GM12878 (cell line): ENCODE results near the gene TBC1D1. TPM values are rescaled to one million over a fixed set of nuclear protein-coding genes. Genes with fewer than 3 reads are reported as not detected.

Experiments
- ATAC-seq: fragments of 200-7000 bp; cut with Tn5 transposase; 3 replicates; pipeline ENCODE4 v1.9.1; 2020; ENCODE audit warnings: mild to moderate bottlenecking, moderate library complexity
- BruUV-seq: library from RNA; stranded (reverse); fragments of 400-500 nt; replicated peaks from 2 replicates; lab custom pipeline; 2021; lab: Mats Ljungman, UMichigan
- CTCF ChIA-PET: fragments of 300-600 bp; sonication (Branson Sonifier 250); formaldehyde crosslinking; extraction: SDS; loops from one replicate; lab custom pipeline; 2021; ENCODE audit warnings: inconsistent platforms; lab: Yijun Ruan, JAX
- POLR2A ChIA-PET: fragments of 350-600 bp; formaldehyde crosslinking; extraction: SDS; loops from one replicate; lab custom pipeline; 2021; ENCODE audit warnings: inconsistent platforms; lab: Charles Lee
- RAD21 ChIA-PET: fragments of 300-600 bp; sonication (Branson Sonifier 250); formaldehyde crosslinking; loops from one replicate; lab custom pipeline; 2023; ENCODE audit warnings: antibody characterized with exemption; ENCODE audit not compliant: unreplicated experiment; lab: Charles Lee
- SMC1A ChIA-PET: fragments of 300-600 bp; sonication (Branson Sonifier 250); formaldehyde crosslinking; loops from one replicate; lab custom pipeline; 2023; ENCODE audit not compliant: unreplicated experiment, uncharacterized antibody; lab: Charles Lee
- DNase-seq: peaks from one replicate; pipeline ENCODE4 v3.0.0-alpha.2; 2011; ENCODE audit warnings: low read depth, low spot score
- FAIRE-seq: peaks from 3 replicates; lab custom pipeline; 2011; peaks lifted over from hg19 to GRCh38; lab: Jason Lieb, UNC
- H2AFZ ChIP-seq: 2 replicates; pipeline ENCODE4 v1.6.0; 2011; ENCODE audit warnings: low read depth, low read length, control low read depth; ENCODE audit not compliant: control insufficient read depth
- H3K27ac ChIP-seq: 2 replicates; pipeline ENCODE4 v1.5.1; 2011; ENCODE audit warnings: control low read depth; ENCODE audit not compliant: control insufficient read depth, insufficient read depth
- H3K27me3 ChIP-seq, 2 experiments: replicated peaks in 1 of 2; 2 replicates each; pipeline versions ENCODE4 v1.6.0 to v1.6.1; 2011; ENCODE audit warnings: low read length in 1 of 2; ENCODE audit not compliant: control insufficient read depth in 2 of 2, insufficient read depth in 2 of 2
- H3K36me3 ChIP-seq, 2 experiments: 2 replicates each; pipeline ENCODE4 v1.5.1; 2011; ENCODE audit warnings: low read length in 1 of 2; ENCODE audit not compliant: control insufficient read depth in 2 of 2, insufficient read depth in 2 of 2
- H3K4me1 ChIP-seq: 2 replicates; pipeline ENCODE4 v1.6.1; 2011; ENCODE audit warnings: mild to moderate bottlenecking, low read length, moderate library complexity, mixed read lengths; ENCODE audit not compliant: control insufficient read depth, insufficient read depth
- H3K4me2 ChIP-seq: 2 replicates; pipeline ENCODE4 v1.6.0; 2011; ENCODE audit warnings: control low read depth; ENCODE audit not compliant: control insufficient read depth, insufficient read depth
- H3K4me3 ChIP-seq: fragments of 200-600 bp; sonication (generic); 2 replicates; pipeline ENCODE4 v1.5.1; 2016
- H3K79me2 ChIP-seq: 2 replicates; pipeline ENCODE4 v1.6.0; 2011; ENCODE audit warnings: low read length; ENCODE audit not compliant: control insufficient read depth, insufficient read depth
- H3K9ac ChIP-seq: 2 replicates; pipeline ENCODE4 v1.8.0; 2011; ENCODE audit warnings: low read length, control low read depth, mixed read lengths; ENCODE audit not compliant: control insufficient read depth, insufficient read depth
- H3K9me3 ChIP-seq: replicated peaks from 3 replicates; pipeline ENCODE4 v1.5.1; 2011; ENCODE audit warnings: mild to moderate bottlenecking, low read length; ENCODE audit not compliant: control insufficient read depth, insufficient read depth
- H4K20me1 ChIP-seq: 2 replicates; pipeline ENCODE4 v1.6.0; 2011; ENCODE audit not compliant: control insufficient read depth, insufficient read depth
- KLF5 ChIP-seq: fragments of 450-650 bp; IDR thresholded peaks from 2 replicates; pipeline ENCODE4 v1.6.1; 2014; ENCODE audit warnings: mild to moderate bottlenecking; ENCODE audit not compliant: partially characterized antibody
- MEF2B ChIP-seq: fragments of 450-650 bp; IDR thresholded peaks from 2 replicates; pipeline ENCODE4 v1.6.1; 2018; ENCODE audit warnings: mild to moderate bottlenecking, moderate library complexity; ENCODE audit not compliant: partially characterized antibody, poor library complexity, severe bottlenecking
- NR2C2 ChIP-seq: IDR thresholded peaks from 2 replicates; pipeline ENCODE4 v1.6.1; 2011; ENCODE audit warnings: borderline replicate concordance, low read depth; ENCODE audit not compliant: control insufficient read depth, insufficient read length
- PML ChIP-seq: IDR thresholded peaks from 2 replicates; pipeline ENCODE4 v1.6.1; 2012; ENCODE audit warnings: low read length, inconsistent platforms
- RAD21 ChIP-seq: IDR thresholded peaks from 2 replicates; pipeline ENCODE4 v1.6.1; 2011; ENCODE audit warnings: mild to moderate bottlenecking, low read depth, low read length, moderate library complexity; ENCODE audit not compliant: insufficient read depth
- RBBP5 ChIP-seq: fragments of 200-600 bp; sonication (generic); conservative IDR thresholded peaks from 2 replicates; pipeline ENCODE4 v1.6.1; 2016
- SIN3A ChIP-seq: IDR thresholded peaks from 2 replicates; pipeline ENCODE4 v1.6.1; 2012; ENCODE audit warnings: low read depth, low read length, improper control_type of control experiment
- TCF3 ChIP-seq: IDR thresholded peaks from 2 replicates; pipeline ENCODE4 v1.6.1; 2012; ENCODE audit warnings: low read depth, mild to moderate bottlenecking, low read length, borderline replicate concordance; ENCODE audit not compliant: insufficient read depth
- WGBS: methylation state at CpG from one replicate; pipeline ENCODE4 v1.1.6; 2016; ENCODE audit warnings: low lambda C conversion rate; ENCODE audit not compliant: insufficient replicate concordance, insufficient coverage; ENCODE audit errors: missing lambda C conversion rate; 5-methylcytosine and 5-hydroxymethylcytosine counted together
- in situ Hi-C: fragments of 300-500 bp; cut with MboI; formaldehyde crosslinking; loops from 9 replicates; pipeline ENCODE4 v1.14.3; 2018; ENCODE audit warnings: mixed read lengths
- intact Hi-C: fragments of 100-400 bp; cut with micrococcal nuclease; formaldehyde crosslinking; loops from one replicate; pipeline ENCODE4 v1.14.2; 2022; ENCODE audit not compliant: unreplicated experiment
- polyA plus RNA-seq, 11 experiments: library from polyadenylated mRNA; depleted of rRNA in 4 of 11; unstranded in 6 of 11; stranded (reverse) in 5 of 11; fragments of >200 nt; fragmentation: Nextera tagmentation in 4 of 11; fragmentation: Illumina TruSeq in 1 of 11; extraction: Ambion mirVana in 4 of 11; extraction: Trizol in 1 of 11; gene quantifications; 1 replicate in 1 of 11; 2 replicates in 10 of 11; pipeline versions ENCODE4 v1.2.1 to v1.2.3, GENCODE V29; 2011 to 2016; ENCODE audit warnings: inconsistent platforms in 2 of 11, missing spikeins in 2 of 11, low read depth in 1 of 11
- total RNA-seq, 4 experiments: library from RNA; depleted of rRNA in 3 of 4; stranded (reverse); fragments of >200 nt in 3 of 4; fragmentation: Illumina TruSeq in 1 of 4; extraction: Trizol in 1 of 4; gene quantifications; 2 replicates each; pipeline versions ENCODE4 v1.2.1 to v1.2.3, GENCODE V29; 2013 to 2021
- TF ChIP-seq, protein P1 (sequence below), 3 experiments: IDR thresholded peaks in 2 of 3; conservative IDR thresholded peaks in 1 of 3; 2 replicates each; pipeline ENCODE4 v1.5.1; 2011; ENCODE audit warnings: low read depth in 3 of 3, low read length in 3 of 3, mild to moderate bottlenecking in 3 of 3, control low read depth in 2 of 3, moderate library complexity in 2 of 3, inconsistent platforms in 1 of 3, mixed read lengths in 1 of 3; ENCODE audit not compliant: control insufficient read depth in 2 of 3, insufficient read depth in 1 of 3; ENCODE audit errors: extremely low read depth in 1 of 3
- TF ChIP-seq, protein P2 (sequence below): fragments of 450-650 bp; IDR thresholded peaks from 2 replicates; pipeline ENCODE4 v1.6.1; 2017; ENCODE audit warnings: low read depth, mild to moderate bottlenecking, moderate library complexity
- TF ChIP-seq, protein P3 (sequence below): fragments of 450-650 bp; IDR thresholded peaks from 2 replicates; pipeline ENCODE4 v1.6.1; 2016; ENCODE audit warnings: mild to moderate bottlenecking, moderate library complexity, borderline replicate concordance
- TF ChIP-seq, protein P4 (sequence below): fragments of 450-650 bp; conservative IDR thresholded peaks from 2 replicates; pipeline ENCODE4 v1.6.1; 2017; ENCODE audit warnings: mild to moderate bottlenecking, moderate library complexity

The TBC1D1 gene
- total and polyA plus RNA-seq, 10 of the 15 experiments (the other 5 are each of a cell fraction or from before 2014, with no cell fraction given): 5.3 to 102 (median 57.8) TPM

DNA sequence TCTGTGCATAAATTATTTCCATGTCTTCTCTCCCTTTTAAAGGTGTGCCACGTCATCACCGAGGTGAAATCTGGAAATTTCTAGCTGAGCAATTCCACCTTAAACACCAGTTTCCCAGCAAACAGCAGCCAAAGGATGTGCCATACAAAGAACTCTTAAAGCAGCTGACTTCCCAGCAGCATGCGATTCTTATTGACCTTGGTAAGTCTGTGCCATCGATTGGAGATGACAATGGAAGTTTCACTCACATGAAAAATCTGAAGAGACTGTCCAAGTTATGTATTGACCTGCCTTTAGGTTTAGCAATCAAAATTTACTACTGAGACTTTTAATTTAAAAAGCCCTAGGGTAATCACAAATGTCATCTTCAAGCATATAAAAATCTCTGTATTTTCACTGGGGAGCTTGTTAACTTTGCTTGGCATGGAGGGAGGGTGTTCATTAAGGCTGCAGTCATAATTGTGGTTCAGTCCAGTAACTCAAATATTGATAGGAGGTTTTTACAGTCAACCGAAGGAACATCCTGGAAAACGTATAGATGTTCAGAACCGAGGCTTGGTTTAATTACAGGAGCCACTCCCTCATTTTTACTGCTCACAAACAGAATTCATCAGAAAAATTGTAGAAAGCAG lies 212.2 kb downstream of the TBC1D1 start:
- CTCF ChIA-PET: interaction anchor here (0.9 to 1.0 kb wide), 3 partner anchors 9 to 627 kb away, joined by 3 read pairs; no protein-coding TSS in a partner anchor
- no peak for DNase-seq
- Histone ChIP-seq H3K27me3 (no peaks in the 10 kb centered on the region), H2AFZ (no peak overlapping the region), H3K4me2 (no peak overlapping the region), H3K9me3 (no peaks in the 10 kb centered on the region), H3K36me3 (peaks cover 11 to 22% of the 10 kb centered on the region in 2 experiments), H3K4me1 (peaks cover 15% of the 10 kb centered on the region), H3K79me2 (no peaks in the 10 kb centered on the region), H3K9ac (no peak overlapping the region), H3K4me3 (no peak overlapping the region), H4K20me1 (no peaks in the 10 kb centered on the region), H3K27ac (no peak overlapping the region)
- in situ Hi-C loops (no loop called here), intact Hi-C loops (no loop called here)
- no peak for ATAC-seq
- no TSS peak for BruUV-seq
- 97% methylated on average over 7 of the region's 7 CpGs for WGBS
- SMC1A ChIA-PET: no interaction called here
- RAD21 ChIA-PET: no interaction called here
- POLR2A ChIA-PET: no interaction called here
- FAIRE-seq: no peak
- TF ChIP-seq, protein P1, sequence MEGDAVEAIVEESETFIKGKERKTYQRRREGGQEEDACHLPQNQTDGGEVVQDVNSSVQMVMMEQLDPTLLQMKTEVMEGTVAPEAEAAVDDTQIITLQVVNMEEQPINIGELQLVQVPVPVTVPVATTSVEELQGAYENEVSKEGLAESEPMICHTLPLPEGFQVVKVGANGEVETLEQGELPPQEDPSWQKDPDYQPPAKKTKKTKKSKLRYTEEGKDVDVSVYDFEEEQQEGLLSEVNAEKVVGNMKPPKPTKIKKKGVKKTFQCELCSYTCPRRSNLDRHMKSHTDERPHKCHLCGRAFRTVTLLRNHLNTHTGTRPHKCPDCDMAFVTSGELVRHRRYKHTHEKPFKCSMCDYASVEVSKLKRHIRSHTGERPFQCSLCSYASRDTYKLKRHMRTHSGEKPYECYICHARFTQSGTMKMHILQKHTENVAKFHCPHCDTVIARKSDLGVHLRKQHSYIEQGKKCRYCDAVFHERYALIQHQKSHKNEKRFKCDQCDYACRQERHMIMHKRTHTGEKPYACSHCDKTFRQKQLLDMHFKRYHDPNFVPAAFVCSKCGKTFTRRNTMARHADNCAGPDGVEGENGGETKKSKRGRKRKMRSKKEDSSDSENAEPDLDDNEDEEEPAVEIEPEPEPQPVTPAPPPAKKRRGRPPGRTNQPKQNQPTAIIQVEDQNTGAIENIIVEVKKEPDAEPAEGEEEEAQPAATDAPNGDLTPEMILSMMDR (IDR thresholded peaks at IDR 0.05 in 2 of 3, conservative IDR thresholded peaks at IDR 0.05 in 1 of 3; ENCODE audit: control insufficient read depth in 2 of 3, extremely low read depth in 1 of 3, insufficient read depth in 1 of 3, low read depth in 3 of 3, low read length in 3 of 3): no peak
- TF ChIP-seq MEF2B: no peak
- TF ChIP-seq, protein P2, sequence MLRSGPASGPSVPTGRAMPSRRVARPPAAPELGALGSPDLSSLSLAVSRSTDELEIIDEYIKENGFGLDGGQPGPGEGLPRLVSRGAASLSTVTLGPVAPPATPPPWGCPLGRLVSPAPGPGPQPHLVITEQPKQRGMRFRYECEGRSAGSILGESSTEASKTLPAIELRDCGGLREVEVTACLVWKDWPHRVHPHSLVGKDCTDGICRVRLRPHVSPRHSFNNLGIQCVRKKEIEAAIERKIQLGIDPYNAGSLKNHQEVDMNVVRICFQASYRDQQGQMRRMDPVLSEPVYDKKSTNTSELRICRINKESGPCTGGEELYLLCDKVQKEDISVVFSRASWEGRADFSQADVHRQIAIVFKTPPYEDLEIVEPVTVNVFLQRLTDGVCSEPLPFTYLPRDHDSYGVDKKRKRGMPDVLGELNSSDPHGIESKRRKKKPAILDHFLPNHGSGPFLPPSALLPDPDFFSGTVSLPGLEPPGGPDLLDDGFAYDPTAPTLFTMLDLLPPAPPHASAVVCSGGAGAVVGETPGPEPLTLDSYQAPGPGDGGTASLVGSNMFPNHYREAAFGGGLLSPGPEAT: no peak
- TF ChIP-seq, protein P3, sequence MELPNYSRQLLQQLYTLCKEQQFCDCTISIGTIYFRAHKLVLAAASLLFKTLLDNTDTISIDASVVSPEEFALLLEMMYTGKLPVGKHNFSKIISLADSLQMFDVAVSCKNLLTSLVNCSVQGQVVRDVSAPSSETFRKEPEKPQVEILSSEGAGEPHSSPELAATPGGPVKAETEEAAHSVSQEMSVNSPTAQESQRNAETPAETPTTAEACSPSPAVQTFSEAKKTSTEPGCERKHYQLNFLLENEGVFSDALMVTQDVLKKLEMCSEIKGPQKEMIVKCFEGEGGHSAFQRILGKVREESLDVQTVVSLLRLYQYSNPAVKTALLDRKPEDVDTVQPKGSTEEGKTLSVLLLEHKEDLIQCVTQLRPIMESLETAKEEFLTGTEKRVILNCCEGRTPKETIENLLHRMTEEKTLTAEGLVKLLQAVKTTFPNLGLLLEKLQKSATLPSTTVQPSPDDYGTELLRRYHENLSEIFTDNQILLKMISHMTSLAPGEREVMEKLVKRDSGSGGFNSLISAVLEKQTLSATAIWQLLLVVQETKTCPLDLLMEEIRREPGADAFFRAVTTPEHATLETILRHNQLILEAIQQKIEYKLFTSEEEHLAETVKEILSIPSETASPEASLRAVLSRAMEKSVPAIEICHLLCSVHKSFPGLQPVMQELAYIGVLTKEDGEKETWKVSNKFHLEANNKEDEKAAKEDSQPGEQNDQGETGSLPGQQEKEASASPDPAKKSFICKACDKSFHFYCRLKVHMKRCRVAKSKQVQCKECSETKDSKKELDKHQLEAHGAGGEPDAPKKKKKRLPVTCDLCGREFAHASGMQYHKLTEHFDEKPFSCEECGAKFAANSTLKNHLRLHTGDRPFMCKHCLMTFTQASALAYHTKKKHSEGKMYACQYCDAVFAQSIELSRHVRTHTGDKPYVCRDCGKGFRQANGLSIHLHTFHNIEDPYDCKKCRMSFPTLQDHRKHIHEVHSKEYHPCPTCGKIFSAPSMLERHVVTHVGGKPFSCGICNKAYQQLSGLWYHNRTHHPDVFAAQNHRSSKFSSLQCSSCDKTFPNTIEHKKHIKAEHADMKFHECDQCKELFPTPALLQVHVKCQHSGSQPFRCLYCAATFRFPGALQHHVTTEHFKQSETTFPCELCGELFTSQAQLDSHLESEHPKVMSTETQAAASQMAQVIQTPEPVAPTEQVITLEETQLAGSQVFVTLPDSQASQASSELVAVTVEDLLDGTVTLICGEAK: no peak
- TF ChIP-seq KLF5: no peak
- TF ChIP-seq, protein P4, sequence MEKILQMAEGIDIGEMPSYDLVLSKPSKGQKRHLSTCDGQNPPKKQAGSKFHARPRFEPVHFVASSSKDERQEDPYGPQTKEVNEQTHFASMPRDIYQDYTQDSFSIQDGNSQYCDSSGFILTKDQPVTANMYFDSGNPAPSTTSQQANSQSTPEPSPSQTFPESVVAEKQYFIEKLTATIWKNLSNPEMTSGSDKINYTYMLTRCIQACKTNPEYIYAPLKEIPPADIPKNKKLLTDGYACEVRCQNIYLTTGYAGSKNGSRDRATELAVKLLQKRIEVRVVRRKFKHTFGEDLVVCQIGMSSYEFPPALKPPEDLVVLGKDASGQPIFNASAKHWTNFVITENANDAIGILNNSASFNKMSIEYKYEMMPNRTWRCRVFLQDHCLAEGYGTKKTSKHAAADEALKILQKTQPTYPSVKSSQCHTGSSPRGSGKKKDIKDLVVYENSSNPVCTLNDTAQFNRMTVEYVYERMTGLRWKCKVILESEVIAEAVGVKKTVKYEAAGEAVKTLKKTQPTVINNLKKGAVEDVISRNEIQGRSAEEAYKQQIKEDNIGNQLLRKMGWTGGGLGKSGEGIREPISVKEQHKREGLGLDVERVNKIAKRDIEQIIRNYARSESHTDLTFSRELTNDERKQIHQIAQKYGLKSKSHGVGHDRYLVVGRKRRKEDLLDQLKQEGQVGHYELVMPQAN: no peak
- TF ChIP-seq NR2C2: no peak
- no peak for TF ChIP-seq RBBP5
- TF ChIP-seq PML: no peak
- no peak for TF ChIP-seq SIN3A
- TF ChIP-seq RAD21: no peak
- TF ChIP-seq TCF3: no peak
